GM12878 (cell line): ENCODE measurements around the gene SMC3. TPM values are rescaled to one million over a fixed set of nuclear protein-coding genes. Genes with fewer than 3 reads are reported as not detected.

Experiments
- BCL11A ChIP-seq: IDR thresholded peaks from 2 replicates; pipeline ENCODE4 v1.6.1; 2011; ENCODE audit warnings: low read depth, low read length
- BCL3 ChIP-seq: IDR thresholded peaks from 2 replicates; pipeline ENCODE4 v1.6.1; 2011; ENCODE audit warnings: borderline replicate concordance, low read depth, mild to moderate bottlenecking, moderate library complexity, low read length; ENCODE audit not compliant: insufficient read depth, poor library complexity, severe bottlenecking
- CHD4 ChIP-seq: fragments of 200-600 bp; sonication (generic); IDR thresholded peaks from 2 replicates; pipeline ENCODE4 v1.6.1; 2016; ENCODE audit warnings: mild to moderate bottlenecking
- CREB1 ChIP-seq: IDR thresholded peaks from 2 replicates; pipeline ENCODE4 v1.6.1; 2012; ENCODE audit warnings: low read depth, mild to moderate bottlenecking, inconsistent platforms
- EP300 ChIP-seq, 2 experiments: fragments of 150-350 bp in 1 of 2; IDR thresholded peaks; 2 replicates each; pipeline ENCODE4 v1.6.1; 2011 to 2012; ENCODE audit warnings: low read depth in 2 of 2, low read length in 2 of 2, borderline replicate concordance in 1 of 2, improper control_type of control experiment in 1 of 2, inconsistent platforms in 1 of 2; ENCODE audit not compliant: control insufficient read depth in 1 of 2
- IKZF2 ChIP-seq, 2 experiments: fragments of 450-650 bp; IDR thresholded peaks; 2 replicates each; pipeline ENCODE4 v1.6.1; 2017; ENCODE audit warnings: mild to moderate bottlenecking in 2 of 2, moderate library complexity in 2 of 2
- JUNB ChIP-seq: IDR thresholded peaks from 2 replicates; pipeline ENCODE4 v1.6.1; 2016; ENCODE audit warnings: antibody characterized with exemption, mild to moderate bottlenecking
- JUND ChIP-seq: IDR thresholded peaks from 2 replicates; pipeline ENCODE4 v1.6.1; 2012; ENCODE audit warnings: low read depth, mild to moderate bottlenecking, low read length, improper control_type of control experiment, moderate library complexity
- LARP7 ChIP-seq: fragments of 450-650 bp; IDR thresholded peaks from 2 replicates; pipeline ENCODE4 v1.6.1; 2017; ENCODE audit warnings: mild to moderate bottlenecking
- MEF2B ChIP-seq: fragments of 450-650 bp; IDR thresholded peaks from 2 replicates; pipeline ENCODE4 v1.6.1; 2018; ENCODE audit warnings: mild to moderate bottlenecking, moderate library complexity; ENCODE audit not compliant: partially characterized antibody, poor library complexity, severe bottlenecking
- MLLT1 ChIP-seq: fragments of 450-650 bp; IDR thresholded peaks from 2 replicates; pipeline ENCODE4 v1.6.1; 2016; ENCODE audit warnings: mild to moderate bottlenecking
- MTA3 ChIP-seq: IDR thresholded peaks from 2 replicates; pipeline ENCODE4 v1.6.1; 2012; ENCODE audit warnings: low read length, inconsistent platforms, borderline replicate concordance
- POU2F2 ChIP-seq: IDR thresholded peaks from 3 replicates; pipeline ENCODE4 v1.6.1; 2011; ENCODE audit warnings: low read depth, mild to moderate bottlenecking, low read length, borderline replicate concordance
- RELB ChIP-seq: fragments of 450-650 bp; IDR thresholded peaks from 2 replicates; pipeline ENCODE4 v1.6.1; 2017; ENCODE audit warnings: low read depth, mild to moderate bottlenecking, moderate library complexity
- REST ChIP-seq: IDR thresholded peaks from 2 replicates; pipeline ENCODE4 v1.6.1; 2012; ENCODE audit warnings: mild to moderate bottlenecking, low read depth, low read length
- RUNX3 ChIP-seq: IDR thresholded peaks from 2 replicates; pipeline ENCODE4 v1.6.1; 2012; ENCODE audit warnings: low read length, inconsistent platforms
- SP1 ChIP-seq: IDR thresholded peaks from one replicate; pipeline ENCODE4 v1.6.1; 2011; ENCODE audit warnings: low read depth, low read length
- TBL1XR1 ChIP-seq: IDR thresholded peaks from 2 replicates; pipeline ENCODE4 v1.6.1; 2012; ENCODE audit warnings: low read depth, low read length, improper control_type of control experiment
- WRNIP1 ChIP-seq: IDR thresholded peaks from 2 replicates; pipeline ENCODE4 v1.6.1; 2011; ENCODE audit warnings: low read depth, low read length, improper control_type of control experiment, borderline replicate concordance
- YY1 ChIP-seq: IDR thresholded peaks from 2 replicates; pipeline ENCODE4 v1.6.1; 2011; ENCODE audit warnings: low read depth, mild to moderate bottlenecking, low read length
- ZBED1 ChIP-seq: IDR thresholded peaks from 2 replicates; pipeline ENCODE4 v1.6.1; 2016; ENCODE audit warnings: borderline replicate concordance
- polyA plus RNA-seq, 11 experiments: library from polyadenylated mRNA; depleted of rRNA in 4 of 11; unstranded in 6 of 11; stranded (reverse) in 5 of 11; fragments of >200 nt; fragmentation: Nextera tagmentation in 4 of 11; fragmentation: Illumina TruSeq in 1 of 11; extraction: Ambion mirVana in 4 of 11; extraction: Trizol in 1 of 11; gene quantifications; 1 replicate in 1 of 11; 2 replicates in 10 of 11; pipeline versions ENCODE4 v1.2.1 to v1.2.3, GENCODE V29; 2011 to 2016; ENCODE audit warnings: inconsistent platforms in 2 of 11, missing spikeins in 2 of 11, low read depth in 1 of 11
- total RNA-seq, 4 experiments: library from RNA; depleted of rRNA in 3 of 4; stranded (reverse); fragments of >200 nt in 3 of 4; fragmentation: Illumina TruSeq in 1 of 4; extraction: Trizol in 1 of 4; gene quantifications; 2 replicates each; pipeline versions ENCODE4 v1.2.1 to v1.2.3, GENCODE V29; 2013 to 2021

The SMC3 gene
- total and polyA plus RNA-seq, 10 of the 15 experiments (the other 5 are each of a cell fraction or from before 2014, with no cell fraction given) = 30.4 to 123 (median 48.3) TPM

DNA sequence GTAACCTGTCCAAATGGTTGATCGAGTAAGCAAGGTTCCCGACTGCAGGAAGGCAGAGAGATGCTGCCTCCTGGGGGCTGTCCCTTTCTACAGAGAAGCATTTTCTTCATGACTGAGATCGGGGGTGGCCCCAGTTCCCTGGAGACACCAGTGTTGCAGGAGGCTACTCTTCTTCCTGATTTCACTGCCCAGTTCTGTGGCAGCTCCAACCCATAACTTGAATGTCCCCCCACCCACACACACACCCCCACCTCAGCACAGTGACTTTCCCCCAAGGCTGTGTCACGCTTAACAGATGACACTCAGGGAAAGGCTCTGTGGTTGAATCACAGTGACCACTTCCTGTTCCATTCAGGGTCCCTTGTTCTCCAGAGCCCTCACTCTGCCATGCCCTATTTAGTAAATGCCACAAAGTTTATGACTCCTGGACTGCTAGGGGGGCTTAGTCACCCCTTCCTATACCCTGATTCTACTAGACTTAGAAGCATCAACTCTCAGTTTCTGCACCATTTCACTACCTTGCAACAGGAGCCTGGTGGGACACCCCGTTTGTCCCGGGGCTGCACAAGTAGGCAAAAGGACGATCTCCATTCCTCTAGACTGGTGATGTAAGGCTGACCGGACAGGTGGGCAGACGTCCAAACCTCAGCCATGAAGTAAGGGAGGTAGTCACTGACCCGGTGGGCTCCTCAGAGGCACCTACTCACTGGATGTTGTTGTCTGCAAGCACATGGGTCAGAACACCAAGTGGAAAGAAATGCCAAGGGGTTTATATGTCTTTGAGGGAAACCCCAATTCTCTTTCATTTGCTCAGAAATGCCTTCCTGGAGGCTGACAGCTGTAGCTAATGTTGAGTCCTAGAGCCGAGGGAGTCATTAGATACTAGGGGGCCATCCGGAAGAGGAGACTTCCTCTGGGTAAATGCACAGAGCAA, 31.3 kb upstream of the SMC3 start (continued):
- TF ChIP-seq BCL3 (peak; percentile 78), ZBED1 (peak; percentile 88; the same call in 1 of the 2 replicates), SP1 (peak; percentile 81), EP300 (IDR thresholded peaks at IDR 0.05; ENCODE audit: borderline replicate concordance in 1 of 2, control insufficient read depth in 1 of 2, low read depth in 2 of 2, low read length in 2 of 2) (peak; percentile 84 to 85; a peak in 3 of 4 replicates), RUNX3 (peak; percentile 99), JUNB (peak; percentile 56), JUND (no peak), YY1 (no peak; the same call in 1 of the 2 replicates), MTA3 (no peak; the same call in none of the 2 replicates), TBL1XR1 (peak; percentile 83; the same call in 1 of the 2 replicates), POU2F2 (peak; percentile 80; the same call in 2 of the 3 replicates), CREB1 (peak; percentile 82), RELB (peak; percentile 96), REST (no peak), BCL11A (peak; percentile 90), LARP7 (0 out of 2 replicates have a peak, but pooled peaks have one; percentile 61), WRNIP1 (no peak), CHD4 (no peak), MLLT1 (peak; percentile 92), IKZF2 (IDR thresholded peaks at IDR 0.05) (peak; percentile 99), MEF2B (peak; percentile 96)
